MM.1S (cell line): ENCODE data around the gene PLA2R1.

ENCODE experiments used
- EZH2 ChIP-seq: fragments of 300-600 bp; sonication (generic); optimal IDR thresholded peaks from 2 replicates; pipeline ENCODE3; 2017; ENCODE audit warnings: low read depth, mild to moderate bottlenecking, antibody characterized with exemption, low read length, mixed read lengths
- TF ChIP-seq, protein P1 (sequence below): fragments of 300-600 bp; sonication (generic); IDR thresholded peaks from 2 replicates; pipeline ENCODE4 v1.5.1; 2016; ENCODE audit warnings: antibody characterized with exemption, low read length, mixed read lengths

DNA sequence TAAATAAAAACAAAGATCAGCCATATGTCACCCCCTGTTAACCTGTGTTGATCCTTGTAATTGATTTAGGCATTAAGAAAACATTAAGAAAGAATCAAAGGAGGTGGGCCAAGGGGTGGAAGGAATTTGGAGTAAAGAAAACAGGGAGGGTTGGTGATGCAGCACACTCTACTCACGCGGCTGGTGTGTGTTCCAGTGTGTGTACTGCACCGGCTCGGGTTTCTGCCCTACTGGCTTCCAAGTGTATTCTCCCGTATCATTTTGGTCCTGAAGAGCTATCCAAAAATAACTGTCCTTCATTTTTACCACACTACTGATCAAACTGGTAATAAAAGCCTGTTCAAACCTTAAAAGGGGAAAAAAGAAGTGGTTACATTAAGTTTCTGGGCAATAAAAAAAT lies 56.9 kb downstream of the PLA2R1 start:
- TF ChIP-seq, protein P1, sequence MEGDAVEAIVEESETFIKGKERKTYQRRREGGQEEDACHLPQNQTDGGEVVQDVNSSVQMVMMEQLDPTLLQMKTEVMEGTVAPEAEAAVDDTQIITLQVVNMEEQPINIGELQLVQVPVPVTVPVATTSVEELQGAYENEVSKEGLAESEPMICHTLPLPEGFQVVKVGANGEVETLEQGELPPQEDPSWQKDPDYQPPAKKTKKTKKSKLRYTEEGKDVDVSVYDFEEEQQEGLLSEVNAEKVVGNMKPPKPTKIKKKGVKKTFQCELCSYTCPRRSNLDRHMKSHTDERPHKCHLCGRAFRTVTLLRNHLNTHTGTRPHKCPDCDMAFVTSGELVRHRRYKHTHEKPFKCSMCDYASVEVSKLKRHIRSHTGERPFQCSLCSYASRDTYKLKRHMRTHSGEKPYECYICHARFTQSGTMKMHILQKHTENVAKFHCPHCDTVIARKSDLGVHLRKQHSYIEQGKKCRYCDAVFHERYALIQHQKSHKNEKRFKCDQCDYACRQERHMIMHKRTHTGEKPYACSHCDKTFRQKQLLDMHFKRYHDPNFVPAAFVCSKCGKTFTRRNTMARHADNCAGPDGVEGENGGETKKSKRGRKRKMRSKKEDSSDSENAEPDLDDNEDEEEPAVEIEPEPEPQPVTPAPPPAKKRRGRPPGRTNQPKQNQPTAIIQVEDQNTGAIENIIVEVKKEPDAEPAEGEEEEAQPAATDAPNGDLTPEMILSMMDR = no peak
- TF ChIP-seq EZH2 = no peak
